GF-D8 (cell line): ENCODE data around the gene SAMD10.
"Not testable (repeated sequence)": the region's sequence is repeated elsewhere in the genome, so short reads cannot be mapped to it uniquely, and the experiment has no call there.

Experiments
- DNase-seq: peaks from one replicate; lab custom pipeline; 2025; lab: John Stamatoyannopoulos, UW

Gene SAMD10

GRCh38 chr20:63968928-63969760 lies 10.3 kb downstream of the SAMD10 start:
- no peak for DNase-seq

DNA sequence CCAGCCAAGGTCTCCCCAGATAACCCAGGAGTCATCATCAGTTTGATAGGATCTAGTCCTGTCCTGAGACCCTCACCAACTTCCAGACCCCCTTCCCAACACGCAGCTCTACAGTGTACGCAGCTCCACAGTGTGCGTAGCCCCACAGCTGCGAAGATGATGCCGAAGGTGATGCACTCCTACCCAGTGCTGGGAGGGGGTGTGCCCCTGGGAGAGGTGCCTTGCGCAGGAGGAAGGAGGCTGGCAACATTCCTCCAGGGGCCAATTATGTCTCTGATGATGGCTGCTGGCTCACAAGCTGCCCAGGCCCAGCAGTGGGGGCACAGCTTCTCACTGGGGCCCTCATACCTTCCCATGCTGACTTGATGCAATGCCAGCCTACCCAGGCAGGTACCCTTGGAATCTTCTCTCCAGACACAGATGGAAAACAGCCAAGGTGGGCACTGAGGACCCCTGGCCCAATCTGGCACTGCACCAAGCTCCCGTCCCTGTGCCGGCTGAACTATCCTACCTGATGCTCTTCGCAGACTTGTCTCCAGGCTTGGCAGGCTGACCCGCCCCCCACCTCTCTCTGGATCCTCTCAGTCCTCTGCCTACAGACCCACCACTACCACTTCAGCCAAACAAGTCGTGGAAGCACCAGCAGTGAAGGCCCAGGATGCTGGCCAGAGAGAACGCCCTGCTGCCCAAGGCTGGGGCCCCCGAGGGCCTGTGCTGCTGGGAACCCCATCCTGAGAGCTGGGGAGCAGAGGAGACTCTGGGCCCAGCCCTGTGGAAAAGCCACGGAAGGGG lies 11.1 kb downstream of the SAMD10 start:
- no peak for DNase-seq

GRCh38 chr20:63967330-63968135 lies 11.9 kb downstream of the SAMD10 start:
- no peak for DNase-seq

DNA sequence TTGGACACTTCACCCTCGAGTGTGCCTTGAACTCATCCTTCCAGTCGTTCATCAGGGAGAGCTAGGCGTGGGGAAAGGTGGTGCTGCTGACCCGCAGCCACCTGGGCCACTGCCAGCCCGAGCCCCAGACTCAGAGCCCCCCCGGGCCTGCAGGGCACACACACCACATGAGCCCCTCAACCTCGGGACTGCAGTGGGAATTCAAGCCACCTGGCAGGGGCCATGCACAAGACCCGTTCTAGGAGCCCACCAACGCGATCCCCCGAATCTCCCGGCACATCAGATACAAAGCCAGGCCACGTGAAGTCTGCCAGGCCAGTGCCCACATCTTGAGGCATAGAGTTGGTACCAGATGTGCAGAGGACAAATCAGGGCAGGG lies 12.5 kb downstream of the SAMD10 start:
- no peak for DNase-seq

DNA sequence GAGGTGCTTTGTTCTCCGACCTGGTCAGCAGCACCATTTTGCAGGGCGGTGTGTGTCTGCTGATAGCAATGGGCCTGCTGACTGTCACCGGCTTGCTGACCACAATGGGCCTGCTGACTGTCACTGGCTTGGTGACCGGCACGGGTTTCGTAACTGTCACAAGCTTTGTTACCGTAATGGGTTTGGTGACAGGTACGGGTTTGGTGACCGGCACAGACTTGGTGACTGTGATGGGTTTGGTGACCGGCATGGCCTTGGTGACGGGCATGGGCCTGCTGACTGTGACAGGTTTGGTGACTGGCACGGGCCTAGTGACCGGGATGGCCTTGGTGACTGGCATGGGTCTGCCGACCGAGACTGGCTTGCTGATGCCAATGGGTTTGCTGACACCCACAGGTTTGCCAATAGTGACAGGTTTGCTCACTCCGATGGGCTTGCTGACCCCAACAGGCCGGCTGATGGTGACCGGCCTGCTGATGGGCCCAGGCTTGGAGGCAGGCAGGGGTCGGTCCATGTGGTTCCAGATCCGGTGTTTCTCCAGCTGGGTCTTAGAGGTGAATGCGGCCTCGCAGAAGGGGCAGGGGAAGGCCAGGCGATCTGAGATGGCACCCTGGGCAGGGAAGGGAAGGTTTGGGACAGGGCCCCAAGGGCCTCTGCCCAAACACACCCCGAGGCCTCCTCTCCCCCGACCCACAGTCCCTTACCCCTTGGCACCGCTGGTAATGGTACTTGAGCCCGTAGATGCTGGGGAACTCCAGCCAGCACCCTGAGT lies 13.1 kb downstream of the SAMD10 start:
- DNase-seq: no peak

DNA sequence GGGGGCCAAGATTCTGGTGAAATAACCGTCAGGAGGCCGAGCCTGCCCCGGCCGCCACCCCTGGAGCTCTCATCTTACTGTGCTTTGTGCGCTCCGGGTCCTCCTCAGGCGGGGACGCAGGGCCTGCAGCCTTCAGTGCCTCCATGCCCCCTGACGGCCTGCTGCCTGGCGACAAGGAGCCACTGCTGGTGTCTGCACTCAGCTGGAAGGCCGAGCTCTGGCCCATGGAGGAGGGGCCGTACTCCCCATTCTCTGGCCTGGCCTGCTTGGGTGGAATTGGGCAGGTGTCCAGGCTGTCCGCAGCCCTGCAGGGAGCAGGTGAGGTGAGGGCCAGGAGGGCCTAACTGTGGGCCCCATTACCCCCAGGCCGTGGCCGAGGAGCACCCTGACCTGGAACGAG lies 15.0 kb downstream of the SAMD10 start:
- no peak for DNase-seq

- no peak for DNase-seq
Observed at GRCh38 chr20:63963784-63964301, 15.6 kb downstream of the SAMD10 start.

- DNase-seq: no peak
Observed at GRCh38 chr20:63963348-63963741, 16.1 kb downstream of the SAMD10 start.

DNA sequence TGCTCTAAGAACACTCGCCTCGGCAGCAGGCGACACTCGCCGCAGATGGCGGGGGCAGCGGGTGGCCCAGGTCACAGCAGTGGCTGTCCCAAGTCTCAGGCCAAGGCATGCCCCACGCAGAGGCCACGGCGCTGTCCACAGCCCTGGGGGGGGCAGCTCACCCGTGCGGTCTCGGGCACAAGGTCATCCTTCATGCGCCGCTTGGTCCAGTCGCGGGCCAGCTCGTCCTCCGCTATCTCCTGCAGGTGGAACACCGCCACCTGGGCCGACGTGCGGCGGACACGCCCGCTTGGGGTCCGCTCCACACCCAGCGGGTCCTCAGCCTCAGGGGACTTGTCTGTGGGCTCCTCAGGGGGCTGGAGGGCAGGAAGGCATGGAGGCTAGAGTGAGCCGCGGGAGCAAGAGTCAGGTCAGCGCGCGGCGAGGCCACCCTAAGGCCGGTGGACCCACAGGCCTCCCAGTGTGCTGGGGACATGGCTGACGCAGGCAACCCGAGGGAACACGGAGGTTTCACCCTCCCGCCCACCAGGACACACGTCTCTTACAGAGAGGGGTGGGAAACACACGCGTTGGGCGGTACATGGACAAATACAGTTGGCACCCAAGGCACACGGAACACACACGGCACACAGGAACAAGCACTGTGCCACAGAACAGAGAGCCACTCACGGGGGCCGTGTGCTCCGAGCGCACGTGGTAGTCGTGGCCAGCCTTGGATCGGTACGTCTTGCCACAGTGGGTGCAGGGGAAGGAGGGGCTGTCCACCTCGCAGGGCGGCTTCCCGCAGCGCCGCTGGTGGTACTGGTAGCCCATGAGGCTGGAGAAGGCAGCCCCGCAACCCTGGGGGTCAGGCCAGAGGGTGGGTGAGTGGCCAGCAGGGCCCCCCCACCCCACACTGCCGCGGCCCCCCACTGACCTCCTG lies 16.8 kb downstream of the SAMD10 start:
- no peak for DNase-seq

DNA sequence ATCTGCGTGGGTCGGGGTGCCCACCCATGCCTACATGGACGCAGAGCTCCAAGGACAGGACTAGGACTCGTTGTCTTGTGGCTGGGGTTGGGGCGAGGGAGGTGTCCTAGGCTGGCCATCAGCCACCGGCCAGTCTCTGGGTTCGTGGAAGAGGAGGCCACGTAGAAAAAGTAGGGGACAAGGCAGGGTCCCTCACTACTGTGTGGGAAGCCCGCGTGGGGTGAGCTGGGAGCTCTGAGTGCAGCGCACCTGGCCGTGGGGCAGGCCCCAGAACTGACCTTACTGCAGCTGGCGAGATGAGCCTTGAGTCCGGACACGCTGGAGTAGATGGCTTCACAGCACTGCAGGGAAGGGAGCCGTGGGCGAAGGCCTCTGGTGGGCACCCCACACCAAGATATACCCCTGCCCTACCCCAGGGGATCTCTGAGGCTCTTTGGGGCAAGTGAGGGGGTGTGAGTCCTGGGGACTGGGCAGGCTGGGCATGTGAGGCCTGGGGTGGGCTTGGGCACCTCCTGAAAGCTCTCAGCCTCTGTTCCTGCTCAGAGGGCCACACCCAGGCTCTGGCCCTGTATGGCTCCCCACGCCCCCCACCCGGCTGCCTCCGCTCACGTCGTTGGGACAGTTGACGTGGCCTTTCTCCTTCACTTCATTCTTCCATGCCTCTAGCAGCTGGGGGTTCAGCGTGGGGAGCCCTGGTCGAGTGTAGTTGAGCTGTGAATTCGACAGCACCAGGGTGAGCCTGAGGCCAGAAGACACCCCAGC lies 17.6 kb downstream of the SAMD10 start:
- DNase-seq: no peak

- DNase-seq: not testable (repeated sequence)
Observed at GRCh38 chr20:63960654-63961621, 18.5 kb downstream of the SAMD10 start.

DNA sequence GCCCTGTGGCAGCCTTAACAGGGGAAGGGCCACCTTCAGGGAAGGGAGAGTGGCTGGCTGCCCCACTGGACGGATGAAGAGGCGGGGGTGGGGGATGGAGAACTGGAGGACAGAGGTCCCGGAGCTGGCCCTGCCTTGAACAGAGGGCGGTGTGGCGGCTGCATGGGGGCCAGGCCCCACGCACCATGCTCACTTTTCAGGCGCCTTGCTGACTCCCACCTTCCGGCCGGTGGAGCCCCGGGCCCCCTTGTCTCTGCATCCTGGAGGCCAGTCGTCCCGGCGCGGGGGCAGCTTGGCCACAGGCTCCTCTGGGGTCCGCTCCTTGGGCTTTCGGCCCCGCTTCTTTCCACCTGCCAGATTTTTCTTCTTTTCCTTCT lies 19.8 kb downstream of the SAMD10 start:
- no peak for DNase-seq

DNA sequence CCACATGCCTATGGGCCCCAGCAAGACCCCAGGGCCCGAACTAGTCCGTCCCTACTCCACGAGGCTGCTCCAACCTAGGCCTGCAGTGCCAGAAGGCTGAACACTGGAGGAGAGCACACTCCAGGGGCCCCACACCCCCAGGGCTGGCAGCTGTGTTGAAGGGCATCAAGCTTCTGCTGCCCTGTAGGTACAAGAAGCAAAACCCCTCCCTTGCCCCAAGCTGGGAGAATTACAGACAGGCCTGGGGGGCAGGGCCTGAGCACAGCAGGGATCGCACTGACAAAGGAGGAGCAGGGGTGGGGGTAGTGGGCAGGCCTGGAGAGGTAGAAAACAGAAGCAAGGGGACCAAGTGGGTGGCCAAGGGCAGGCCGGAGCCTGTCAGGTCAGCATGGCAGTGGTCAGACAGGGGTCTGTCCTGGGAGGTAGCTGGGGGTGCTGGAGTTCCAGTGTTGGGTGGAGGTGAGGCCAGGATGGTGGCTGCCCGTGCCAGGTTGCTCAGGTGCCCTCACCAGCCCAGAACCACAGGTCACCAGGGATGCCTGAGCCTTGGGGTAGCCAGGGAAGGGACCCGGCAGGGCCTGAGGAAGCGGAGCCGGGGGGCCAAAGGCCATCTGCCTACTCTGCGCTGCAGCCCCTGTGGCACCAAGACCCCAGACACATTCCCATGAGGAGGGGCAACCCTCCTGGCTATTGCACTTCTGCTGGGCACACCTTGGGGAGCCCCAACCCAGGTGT lies 20.3 kb downstream of the SAMD10 start:
- no peak for DNase-seq

- no peak for DNase-seq
Observed at GRCh38 chr20:63958471-63958870, 21.0 kb downstream of the SAMD10 start.

DNA sequence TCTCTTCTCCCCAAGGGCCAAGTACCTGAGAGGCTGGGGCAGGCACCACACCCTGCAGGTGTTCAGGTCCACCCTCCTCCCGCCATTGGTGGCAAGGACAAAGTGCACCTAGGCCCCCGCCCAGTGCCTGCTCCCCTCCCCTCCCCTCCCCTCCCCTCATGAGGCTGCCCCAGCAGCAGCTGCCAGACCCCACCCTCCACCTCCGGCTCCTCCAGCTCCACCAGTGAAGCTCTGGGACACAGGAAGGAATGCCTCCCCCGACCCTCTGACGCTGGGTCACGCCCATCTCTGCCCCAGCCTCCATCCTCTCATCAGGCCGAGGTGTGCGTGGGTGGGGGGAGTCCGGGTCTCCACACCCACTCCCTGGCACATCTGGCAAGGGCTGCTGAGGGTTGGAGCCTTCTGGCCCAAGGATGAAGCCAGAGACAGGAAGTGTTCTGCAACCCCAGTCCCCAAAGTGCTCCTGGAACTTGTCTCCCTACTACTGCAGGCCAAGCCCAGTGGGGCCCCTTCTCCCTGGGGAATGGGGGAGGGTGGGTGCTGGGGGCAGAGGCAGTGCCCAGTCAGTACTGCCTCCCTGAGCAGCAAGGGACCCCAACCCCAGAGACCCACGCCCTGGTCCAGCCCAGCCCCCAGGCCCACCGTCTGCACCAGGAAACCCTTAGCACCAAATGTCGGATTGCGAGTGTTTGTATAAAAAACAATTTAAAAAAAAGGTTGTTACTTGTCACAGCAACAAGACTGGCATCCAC lies 21.6 kb downstream of the SAMD10 start:
- DNase-seq: peak; percentile 44

GRCh38 chr20:63957004-63957689 lies 22.3 kb downstream of the SAMD10 start:
- DNase-seq: peak; percentile 49

GRCh38 chr20:63956664-63957003 lies 22.8 kb downstream of the SAMD10 start:
- DNase-seq: no peak
